ENCODE measurements around the gene SCN4A.

- TF ChIP-seq, protein P1, sequence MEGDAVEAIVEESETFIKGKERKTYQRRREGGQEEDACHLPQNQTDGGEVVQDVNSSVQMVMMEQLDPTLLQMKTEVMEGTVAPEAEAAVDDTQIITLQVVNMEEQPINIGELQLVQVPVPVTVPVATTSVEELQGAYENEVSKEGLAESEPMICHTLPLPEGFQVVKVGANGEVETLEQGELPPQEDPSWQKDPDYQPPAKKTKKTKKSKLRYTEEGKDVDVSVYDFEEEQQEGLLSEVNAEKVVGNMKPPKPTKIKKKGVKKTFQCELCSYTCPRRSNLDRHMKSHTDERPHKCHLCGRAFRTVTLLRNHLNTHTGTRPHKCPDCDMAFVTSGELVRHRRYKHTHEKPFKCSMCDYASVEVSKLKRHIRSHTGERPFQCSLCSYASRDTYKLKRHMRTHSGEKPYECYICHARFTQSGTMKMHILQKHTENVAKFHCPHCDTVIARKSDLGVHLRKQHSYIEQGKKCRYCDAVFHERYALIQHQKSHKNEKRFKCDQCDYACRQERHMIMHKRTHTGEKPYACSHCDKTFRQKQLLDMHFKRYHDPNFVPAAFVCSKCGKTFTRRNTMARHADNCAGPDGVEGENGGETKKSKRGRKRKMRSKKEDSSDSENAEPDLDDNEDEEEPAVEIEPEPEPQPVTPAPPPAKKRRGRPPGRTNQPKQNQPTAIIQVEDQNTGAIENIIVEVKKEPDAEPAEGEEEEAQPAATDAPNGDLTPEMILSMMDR (conservative IDR thresholded peaks at IDR 0.05): 0 out of 2 replicates have a peak, but pooled peaks have one; percentile 52
- TF ChIP-seq EZH2 (IDR thresholded peaks at IDR 0.05; ENCODE audit: low read depth): no peak
Observed at GRCh38 chr17:64017381-64017980, 44.8 kb upstream of the SCN4A start.

Measured in PC-9 (cell line).